Esophagus squamous epithelium (tissue), 5 donors: ENCODE data around the gene ATP2B2. TPM values are rescaled to one million over a fixed set of nuclear protein-coding genes. Genes with fewer than 3 reads are reported as not detected.

Experiments
- DNase-seq: peaks from one replicate; lab custom pipeline; 2025; lab: John Stamatoyannopoulos, UW
- H3K27ac ChIP-seq, 4 donors: fragments of 200-600 bp; sonication (generic); one replicate each; pipeline ENCODE4 v1.5.1; 2016 to 2019; ENCODE audit warnings: mild to moderate bottlenecking in 1 of 4
- H3K27me3 ChIP-seq, 4 donors: fragments of 200-600 bp; sonication (generic); 1 replicate in 3 of 4; 2 replicates in 1 of 4; pipeline versions ENCODE4 v1.5.1 to v1.6.0; 2017 to 2021; ENCODE audit warnings: antibody characterized with exemption in 1 of 4
- H3K36me3 ChIP-seq, 3 donors: fragments of 200-600 bp; sonication (generic); one replicate each; pipeline ENCODE4 v1.5.1; 2016 to 2019
- H3K4me1 ChIP-seq, 3 donors: fragments of 200-600 bp; sonication (generic); one replicate each; pipeline ENCODE4 v1.5.1; 2017 to 2019
- H3K4me3 ChIP-seq, 4 donors: fragments of 200-600 bp; sonication (generic); 1 replicate in 3 of 4; 2 replicates in 1 of 4; pipeline ENCODE4 v1.5.1; 2016 to 2019; ENCODE audit warnings: mild to moderate bottlenecking in 2 of 4, moderate library complexity in 1 of 4
- H3K9me3 ChIP-seq, 3 donors: fragments of 200-600 bp; sonication (generic); one replicate each; pipeline ENCODE4 v1.5.1; 2016 to 2019
- POLR2A ChIP-seq, 4 donors: fragments of 450-650 bp; IDR thresholded peaks; one replicate each; pipeline ENCODE4 v1.6.1; 2017; ENCODE audit warnings: antibody characterized with exemption in 4 of 4, mild to moderate bottlenecking in 4 of 4, moderate library complexity in 3 of 4
- WGBS, 2 donors: methylation state at CpG; one replicate each; pipeline ENCODE4 v1.1.5; 2018; 5-methylcytosine and 5-hydroxymethylcytosine counted together
- intact Hi-C: fragments of 100-400 bp; cut with DNase I; formaldehyde crosslinking; loops from one replicate; pipeline ENCODE4 v1.15.0; 2022
- total RNA-seq, 4 donors: library from RNA; depleted of rRNA; stranded (reverse); fragments of >200 nt; gene quantifications; one replicate each; pipeline ENCODE4 v1.1.0, GENCODE V29; 2016
- TF ChIP-seq, protein P1 (sequence below), 6 experiments: fragments of 450-650 bp in 4 of 6; fragments of 200-600 bp in 2 of 6; sonication (generic) in 2 of 6; IDR thresholded peaks; one replicate each; pipeline ENCODE4 v1.5.1; 2016 to 2019; ENCODE audit warnings: antibody characterized with exemption in 6 of 6, mild to moderate bottlenecking in 4 of 6, moderate library complexity in 4 of 6
- donor health status: DM: yes; HTN: yes; CAD: no.

ATP2B2 gene
- total RNA-seq, 4 donors from 2014 or later: 0.31 to 0.57 (median 0.42) TPM

- TF ChIP-seq, protein P1, sequence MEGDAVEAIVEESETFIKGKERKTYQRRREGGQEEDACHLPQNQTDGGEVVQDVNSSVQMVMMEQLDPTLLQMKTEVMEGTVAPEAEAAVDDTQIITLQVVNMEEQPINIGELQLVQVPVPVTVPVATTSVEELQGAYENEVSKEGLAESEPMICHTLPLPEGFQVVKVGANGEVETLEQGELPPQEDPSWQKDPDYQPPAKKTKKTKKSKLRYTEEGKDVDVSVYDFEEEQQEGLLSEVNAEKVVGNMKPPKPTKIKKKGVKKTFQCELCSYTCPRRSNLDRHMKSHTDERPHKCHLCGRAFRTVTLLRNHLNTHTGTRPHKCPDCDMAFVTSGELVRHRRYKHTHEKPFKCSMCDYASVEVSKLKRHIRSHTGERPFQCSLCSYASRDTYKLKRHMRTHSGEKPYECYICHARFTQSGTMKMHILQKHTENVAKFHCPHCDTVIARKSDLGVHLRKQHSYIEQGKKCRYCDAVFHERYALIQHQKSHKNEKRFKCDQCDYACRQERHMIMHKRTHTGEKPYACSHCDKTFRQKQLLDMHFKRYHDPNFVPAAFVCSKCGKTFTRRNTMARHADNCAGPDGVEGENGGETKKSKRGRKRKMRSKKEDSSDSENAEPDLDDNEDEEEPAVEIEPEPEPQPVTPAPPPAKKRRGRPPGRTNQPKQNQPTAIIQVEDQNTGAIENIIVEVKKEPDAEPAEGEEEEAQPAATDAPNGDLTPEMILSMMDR (IDR thresholded peaks at IDR 0.05): no peak
- no peak for TF ChIP-seq POLR2A (IDR thresholded peaks at IDR 0.05)
- Histone ChIP-seq H3K4me3 (no peak overlapping the region), H3K27ac (no peak overlapping the region), H3K4me1 (peaks cover 0 to 35% (median 16%) of the 10 kb centered on the region in 3 donors), H3K27me3 (no peaks in the 10 kb centered on the region), H3K9me3 (no peaks in the 10 kb centered on the region), H3K36me3 (no peaks in the 10 kb centered on the region)
- intact Hi-C loops: no loop called here
- no peak for DNase-seq
- 35 to 60% methylated on average over 1 to 2 of the region's 4 CpGs for WGBS, 2 donors
Observed at GRCh38 chr3:10483364-10483675, 22.1 kb downstream of the ATP2B2 start.

GRCh38 chr3:10482631-10483363, 22.6 kb downstream of the ATP2B2 start:
- no peak for DNase-seq
- H3K4me3 ChIP-seq: no peak overlapping the region
- intact Hi-C loops: no loop called here
- 65 to 74% methylated on average over 10 to 12 of the region's 13 CpGs for WGBS, 2 donors
- H3K9me3 ChIP-seq: no peaks in the 10 kb centered on the region
- no peaks in the 10 kb centered on the region for H3K36me3 ChIP-seq
- no peaks in the 10 kb centered on the region for H3K27me3 ChIP-seq
- TF ChIP-seq POLR2A (IDR thresholded peaks at IDR 0.05): no peak
- TF ChIP-seq, protein P1 (IDR thresholded peaks at IDR 0.05): no peak
- H3K27ac ChIP-seq: no peak overlapping the region
- H3K4me1 ChIP-seq: peaks cover 0 to 35% (median 16%) of the 10 kb centered on the region in 3 donors

DNA sequence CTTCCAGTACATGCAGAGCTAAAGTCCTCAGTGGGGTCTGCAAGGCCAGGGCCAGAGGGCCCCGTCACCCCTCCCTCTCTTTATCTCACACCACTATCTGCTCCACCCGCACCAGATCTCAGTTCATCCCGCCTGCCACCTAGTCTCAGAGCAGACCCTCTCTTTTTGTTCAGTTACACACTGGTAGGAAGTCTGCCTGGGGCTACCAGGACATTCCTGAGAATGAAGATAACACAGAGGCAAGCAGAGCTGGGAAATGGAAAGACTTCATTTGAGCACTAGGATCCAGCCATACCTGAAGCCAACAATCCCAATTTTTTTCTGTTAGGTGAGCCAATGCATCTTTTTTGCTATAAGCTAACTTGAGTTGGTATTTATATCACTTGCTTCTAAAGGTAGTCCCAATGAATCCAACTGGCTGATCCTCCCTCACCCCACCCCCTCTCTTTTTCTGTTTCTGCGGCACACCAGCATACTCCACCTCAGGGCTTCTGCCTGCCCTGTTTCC, 24.5 kb downstream of the ATP2B2 start:
- intact Hi-C loops: no loop called here
- Histone ChIP-seq H3K36me3 (no peaks in the 10 kb centered on the region), H3K9me3 (no peaks in the 10 kb centered on the region), H3K27me3 (no peaks in the 10 kb centered on the region), H3K4me3 (no peak overlapping the region), H3K27ac (no peak overlapping the region), H3K4me1 (peaks cover 0 to 35% (median 16%) of the 10 kb centered on the region in 3 donors)
- no peak for DNase-seq
- TF ChIP-seq, protein P1 (IDR thresholded peaks at IDR 0.05): no peak
- TF ChIP-seq POLR2A (IDR thresholded peaks at IDR 0.05): no peak
- 80 to 87% methylated on average over 4 of the region's 4 CpGs for WGBS, 2 donors

DNA sequence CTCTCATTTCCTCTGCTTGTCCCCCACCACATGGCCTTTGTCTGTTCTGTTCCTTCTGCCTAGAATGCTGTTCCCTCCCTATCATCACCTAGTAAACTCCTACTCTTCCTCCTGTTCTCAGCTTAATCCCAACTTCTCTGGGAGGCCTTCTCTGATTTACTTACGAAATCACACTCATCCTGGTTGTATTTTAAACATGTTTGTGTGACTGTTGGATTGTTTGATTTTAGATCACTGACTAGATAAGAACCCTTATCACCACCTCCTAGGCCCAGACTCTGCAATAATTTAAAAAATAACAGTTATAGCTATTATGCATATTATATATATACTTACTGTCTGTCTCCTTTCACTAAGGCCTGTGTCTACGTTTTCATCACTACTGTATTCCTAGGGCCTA, 26.1 kb downstream of the ATP2B2 start:
- WGBS, 2 donors: 68 to 75% methylated on average over 2 of the region's 2 CpGs
- intact Hi-C loops: no loop called here
- Histone ChIP-seq H3K9me3 (no peaks in the 10 kb centered on the region), H3K4me3 (no peak overlapping the region), H3K27ac (no peak overlapping the region), H3K4me1 (peaks cover 0 to 22% (median 14%) of the 10 kb centered on the region in 3 donors), H3K36me3 (no peaks in the 10 kb centered on the region), H3K27me3 (peaks cover 0 to 4% (median 0%) of the 10 kb centered on the region in 4 donors)
- no peak for DNase-seq
- TF ChIP-seq, protein P1 (IDR thresholded peaks at IDR 0.05): no peak
- TF ChIP-seq POLR2A (IDR thresholded peaks at IDR 0.05): no peak

GRCh38 chr3:10475983-10476382, 29.4 kb downstream of the ATP2B2 start:
- H3K27me3 ChIP-seq: peaks cover 0 to 31% (median 0%) of the 10 kb centered on the region in 4 donors

More at GRCh38 chr3:10475983-10476382, 29.4 kb downstream of the ATP2B2 start:
- intact Hi-C loops: no loop called here
- Histone ChIP-seq H3K4me3 (no peak overlapping the region), H3K36me3 (no peaks in the 10 kb centered on the region), H3K27ac (no peak overlapping the region), H3K4me1 (no peaks in the 10 kb centered on the region), H3K9me3 (no peaks in the 10 kb centered on the region)
- WGBS, 2 donors: 50 to 74% methylated on average over 1 to 3 of the region's 3 CpGs
- no peak for DNase-seq
- TF ChIP-seq, protein P1 (IDR thresholded peaks at IDR 0.05): no peak
- no peak for TF ChIP-seq POLR2A (IDR thresholded peaks at IDR 0.05)
